ENCODE results near the gene EARS2. TPM values are rescaled to one million over a fixed set of nuclear protein-coding genes. Genes with fewer than 3 reads are reported as not detected.

EARS2 gene
- total and polyA plus RNA-seq, 10 of the 15 experiments (the other 5 are each of a cell fraction or from before 2014, with no cell fraction given): 12.9 to 65.9 (median 33.5) TPM

DNA sequence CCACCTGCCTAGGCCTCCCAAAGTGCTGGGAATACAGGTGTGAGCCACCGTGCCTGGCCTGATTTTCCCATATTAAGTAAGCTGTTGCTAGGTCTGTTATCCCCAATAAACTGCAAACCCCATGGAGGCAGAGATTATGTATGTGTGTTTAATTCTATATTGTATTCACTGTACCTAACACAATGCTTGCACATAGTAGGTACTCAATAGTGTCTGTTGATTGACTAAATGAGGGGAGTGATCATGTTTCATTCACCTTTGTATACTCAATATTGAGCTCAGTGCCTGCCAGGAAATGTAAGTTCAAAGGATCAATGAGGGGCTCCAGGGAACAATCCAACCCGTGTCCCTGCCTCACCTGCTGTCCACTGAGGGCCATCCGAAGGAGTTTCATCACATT is 32.3 kb downstream of the EARS2 start:
- ATAC-seq: no peak
- BruUV-seq (replicated peaks): no TSS peak
- Histone ChIP-seq H3K4me1 (ENCODE audit: control insufficient read depth, insufficient read depth, low read length) (peaks cover 8% of the 10 kb centered on the region), H2AFZ (ENCODE audit: control insufficient read depth, low read depth, low read length) (no peak overlapping the region), H3K4me2 (ENCODE audit: control insufficient read depth, insufficient read depth) (no peak overlapping the region), H3K9ac (ENCODE audit: control insufficient read depth, insufficient read depth, low read length) (no peak overlapping the region), H3K36me3 (ENCODE audit: control insufficient read depth in 2 of 2, insufficient read depth in 2 of 2, low read length in 1 of 2) (peaks cover 18 to 31% of the 10 kb centered on the region in 2 experiments; a peak in 3 of 4 replicates), H3K9me3 (replicated peaks; ENCODE audit: control insufficient read depth, insufficient read depth, low read length) (no peaks in the 10 kb centered on the region), H3K79me2 (ENCODE audit: control insufficient read depth, insufficient read depth, low read length) (no peaks in the 10 kb centered on the region), H3K27me3 (replicated peaks in 1 of 2; ENCODE audit: control insufficient read depth in 2 of 2, insufficient read depth in 2 of 2, low read length in 1 of 2) (no peaks in the 10 kb centered on the region), H4K20me1 (ENCODE audit: control insufficient read depth, insufficient read depth) (no peaks in the 10 kb centered on the region; the same call in 1 of the 2 replicates), H3K4me3 (no peak overlapping the region), H3K27ac (ENCODE audit: control insufficient read depth, insufficient read depth) (no peak overlapping the region)
- intact Hi-C loops (cut with micrococcal nuclease; ENCODE audit: unreplicated experiment): no loop called here
- DNase-seq (ENCODE audit: low read depth, low spot score): no peak
- in situ Hi-C loops (cut with MboI): no loop called here
- SMC1A ChIA-PET (ENCODE audit: uncharacterized antibody, unreplicated experiment): interaction anchor here (1.0 kb wide), 1 partner anchor 24 kb away, joined by 5 read pairs; no protein-coding TSS in a partner anchor
- FAIRE-seq: no peak
- WGBS (ENCODE audit: insufficient coverage, insufficient replicate concordance, low lambda C conversion rate, missing lambda C conversion rate): 98% methylated on average over 3 of the region's 3 CpGs
- RAD21 ChIA-PET (ENCODE audit: unreplicated experiment): no interaction called here
- CTCF ChIA-PET: no interaction called here
- no peak for TF ChIP-seq TCF7 (IDR thresholded peaks at IDR 0.05; ENCODE audit: borderline replicate concordance)
- no peak for TF ChIP-seq IRF3 (IDR thresholded peaks at IDR 0.05)
- TF ChIP-seq SMAD5 (IDR thresholded peaks at IDR 0.05; ENCODE audit: low read depth): no peak
- TF ChIP-seq RAD21 (IDR thresholded peaks at IDR 0.05; ENCODE audit: insufficient read depth, low read depth, low read length): no peak
- TF ChIP-seq BMI1 (IDR thresholded peaks at IDR 0.05; ENCODE audit: borderline replicate concordance): no peak
- no peak for TF ChIP-seq CBX5 (IDR thresholded peaks at IDR 0.05; ENCODE audit: low read depth)
- TF ChIP-seq JUND (IDR thresholded peaks at IDR 0.05; ENCODE audit: low read depth, low read length): no peak
- TF ChIP-seq KLF5 (IDR thresholded peaks at IDR 0.05; ENCODE audit: partially characterized antibody): no peak
- no peak for TF ChIP-seq STAT3 (IDR thresholded peaks at IDR 0.05; ENCODE audit: low read depth, low read length)
- no peak for TF ChIP-seq SPI1 (IDR thresholded peaks at IDR 0.05; ENCODE audit: borderline replicate concordance, insufficient read depth, low read depth, low read length)
- TF ChIP-seq YY1 (IDR thresholded peaks at IDR 0.05; ENCODE audit: low read depth, low read length): no peak
- TF ChIP-seq ZSCAN29 (IDR thresholded peaks at IDR 0.05): no peak
- POLR2A ChIA-PET: no interaction called here

Data from GM12878 (cell line).